OCI-LY7 (cell line): ENCODE data around the gene KIF20A. TPM values are rescaled to one million over a fixed set of nuclear protein-coding genes. Genes with fewer than 3 reads are reported as not detected.
"Not testable (repeated sequence)": the region's sequence is repeated elsewhere in the genome, so short reads cannot be mapped to it uniquely, and the experiment has no call there.

Source experiments
- BruUV-seq: library from RNA; stranded (reverse); fragments of 400-500 nt; replicated peaks from 2 replicates; lab custom pipeline; 2021; lab: Mats Ljungman, UMichigan
- CTCF ChIA-PET: fragments of 300-600 bp; sonication (Branson Sonifier 250); formaldehyde crosslinking; loops from one replicate; lab custom pipeline; 2022; ENCODE audit warnings: antibody characterized with exemption; ENCODE audit not compliant: unreplicated experiment; lab: Charles Lee
- POLR2A ChIA-PET: fragments of 300-600 bp; sonication (Branson Sonifier 250); formaldehyde crosslinking; loops from one replicate; lab custom pipeline; 2022; ENCODE audit warnings: antibody characterized with exemption; lab: Charles Lee
- DNase-seq: peaks from one replicate; pipeline ENCODE4 v3.0.0-alpha.2; 2015; ENCODE audit warnings: low spot score
- H2AFZ ChIP-seq: fragments of 200-600 bp; sonication (generic), shearing (Covaris generic); 2 replicates; pipeline ENCODE4 v1.6.1; 2014; ENCODE audit warnings: mild to moderate bottlenecking, antibody characterized with exemption, low read length, moderate library complexity
- H3K27ac ChIP-seq: fragments of 200-600 bp; sonication (generic); 2 replicates; pipeline ENCODE4 v1.5.1; 2014; ENCODE audit warnings: mixed run types, low read depth, mild to moderate bottlenecking, moderate library complexity, low read length, inconsistent platforms; ENCODE audit not compliant: poor library complexity, severe bottlenecking
- H3K36me3 ChIP-seq: fragments of 200-600 bp; sonication (generic); 2 replicates; pipeline ENCODE4 v1.6.1; 2014; ENCODE audit warnings: mild to moderate bottlenecking, antibody characterized with exemption, low read length, moderate library complexity, mixed read lengths; ENCODE audit not compliant: insufficient read depth
- H3K4me1 ChIP-seq: fragments of 200-600 bp; sonication (generic); 2 replicates; pipeline ENCODE4 v1.5.1; 2014; ENCODE audit warnings: mild to moderate bottlenecking, low read length; ENCODE audit not compliant: insufficient read depth, poor library complexity, severe bottlenecking
- H3K4me2 ChIP-seq: fragments of 200-600 bp; sonication (generic); 2 replicates; pipeline ENCODE4 v1.6.1; 2014; ENCODE audit warnings: mild to moderate bottlenecking, low read length
- H3K4me3 ChIP-seq: fragments of 200-600 bp; sonication (generic); 2 replicates; pipeline ENCODE4 v1.5.1; 2014; ENCODE audit warnings: mild to moderate bottlenecking, low read depth, low read length; ENCODE audit not compliant: poor library complexity, severe bottlenecking
- H3K79me2 ChIP-seq: fragments of 200-600 bp; sonication (generic); 2 replicates; pipeline ENCODE4 v1.6.1; 2016; ENCODE audit warnings: low read depth, mild to moderate bottlenecking, low read length, moderate library complexity, mixed read lengths; ENCODE audit not compliant: insufficient read depth
- H3K9me2 ChIP-seq: fragments of 200-600 bp; sonication (generic); 2 replicates; pipeline ENCODE4 v1.6.1; 2016; ENCODE audit warnings: mild to moderate bottlenecking, low read length, mixed read lengths; ENCODE audit not compliant: insufficient read depth
- H3K9me3 ChIP-seq: fragments of 200-600 bp; sonication (generic); 2 replicates; pipeline ENCODE4 v1.6.1; 2014; ENCODE audit warnings: mild to moderate bottlenecking, mixed run types, low read length, mixed read lengths
- H4K20me1 ChIP-seq: fragments of 200-600 bp; sonication (generic); 2 replicates; pipeline ENCODE4 v1.6.1; 2014; ENCODE audit warnings: mild to moderate bottlenecking, antibody characterized with exemption, low read length, moderate library complexity, mixed read lengths; ENCODE audit not compliant: insufficient read depth
- CTCF ChIP-seq: fragments of 200-600 bp; sonication (generic); conservative IDR thresholded peaks from 2 replicates; pipeline ENCODE4 v1.5.1; 2014; ENCODE audit warnings: mild to moderate bottlenecking, antibody characterized with exemption, low read length, moderate library complexity, mixed read lengths
- EZH2phosphoT487 ChIP-seq: fragments of 200-600 bp; sonication (generic); IDR thresholded peaks from 2 replicates; pipeline ENCODE4 v1.6.1; 2018; ENCODE audit warnings: low read depth, borderline replicate concordance, mild to moderate bottlenecking, mixed run types, antibody characterized with exemption, low read length, moderate library complexity, mixed read lengths
- intact Hi-C: fragments of 100-400 bp; cut with micrococcal nuclease; formaldehyde crosslinking; loops from one replicate; pipeline ENCODE4 v1.10.0; 2022; ENCODE audit not compliant: unreplicated experiment
- total RNA-seq, 2 experiments: library from RNA; depleted of rRNA in 1 of 2; stranded (reverse); fragments of >200 nt in 1 of 2; shearing (Covaris generic) in 1 of 2; gene quantifications; 2 replicates each; pipeline ENCODE4 v1.2.3, GENCODE V29; 2014 to 2022

KIF20A gene
- total RNA-seq, 2 experiments from 2014 or later, result 63.1 to 65.1 TPM

- intact Hi-C loops, result no loop called here
- no peaks in the 10 kb centered on the region for H3K9me3 ChIP-seq
- H3K9me2 ChIP-seq, result no peaks in the 10 kb centered on the region
- H3K4me1 ChIP-seq, result no peaks in the 10 kb centered on the region
- CTCF ChIA-PET, result no interaction called here
- no peak overlapping the region for H3K4me2 ChIP-seq
- no peaks in the 10 kb centered on the region for H3K36me3 ChIP-seq
- no peak overlapping the region for H3K4me3 ChIP-seq
- TF ChIP-seq CTCF (no peak), EZH2phosphoT487 (no peak)
- H2AFZ ChIP-seq, result no peak overlapping the region
- H3K79me2 ChIP-seq, result no peaks in the 10 kb centered on the region
- BruUV-seq, result no TSS peak
- no peak overlapping the region for H3K27ac ChIP-seq
- DNase-seq, result no peak
- no peaks in the 10 kb centered on the region for H4K20me1 ChIP-seq
- POLR2A ChIA-PET, result no interaction called here
Observed at GRCh38 chr5:138148811-138149210, 30.1 kb upstream of the KIF20A start.

- ChIA-PET POLR2A (no interaction called here), CTCF (no interaction called here)
- no peaks in the 10 kb centered on the region for H3K9me3 ChIP-seq
- DNase-seq, result no peak
- H3K4me2 ChIP-seq, result no peak overlapping the region
- no peaks in the 10 kb centered on the region for H3K4me1 ChIP-seq
- H2AFZ ChIP-seq, result no peak overlapping the region
- H3K9me2 ChIP-seq, result no peaks in the 10 kb centered on the region
- no TSS peak for BruUV-seq
- no peak overlapping the region for H3K4me3 ChIP-seq
- H4K20me1 ChIP-seq, result no peaks in the 10 kb centered on the region
- intact Hi-C loops, result no loop called here
- H3K79me2 ChIP-seq, result no peaks in the 10 kb centered on the region
- no peak overlapping the region for H3K27ac ChIP-seq
- no peak for TF ChIP-seq EZH2phosphoT487
- TF ChIP-seq CTCF, result no peak
- H3K36me3 ChIP-seq, result no peaks in the 10 kb centered on the region
Observed at GRCh38 chr5:138149530-138149929, 29.4 kb upstream of the KIF20A start.

- H2AFZ ChIP-seq, H4K20me1 ChIP-seq, H3K9me3 ChIP-seq, intact Hi-C loops, H3K79me2 ChIP-seq, H3K27ac ChIP-seq, POLR2A ChIA-PET, H3K4me1 ChIP-seq, H3K4me2 ChIP-seq, BruUV-seq, H3K4me3 ChIP-seq, H3K9me2 ChIP-seq, DNase-seq, CTCF ChIA-PET: not testable (repeated sequence)
- peaks cover 47% of the 10 kb centered on the region for H3K36me3 ChIP-seq
Observed at GRCh38 chr5:138155977-138156376, 22.9 kb upstream of the KIF20A start.
